ENCODE data around the gene TMEFF2.
"Not testable (repeated sequence)": the region's sequence is repeated elsewhere in the genome, so short reads cannot be mapped to it uniquely, and the experiment has no call there.

TMEFF2 gene

GRCh38 chr2:192127434-192127833 is 67.3 kb downstream of the TMEFF2 start:
- DNase-seq (ENCODE audit: low spot score): no peak

GRCh38 chr2:192126912-192127311 is 67.8 kb downstream of the TMEFF2 start:
- DNase-seq (ENCODE audit: low spot score): no peak

DNA sequence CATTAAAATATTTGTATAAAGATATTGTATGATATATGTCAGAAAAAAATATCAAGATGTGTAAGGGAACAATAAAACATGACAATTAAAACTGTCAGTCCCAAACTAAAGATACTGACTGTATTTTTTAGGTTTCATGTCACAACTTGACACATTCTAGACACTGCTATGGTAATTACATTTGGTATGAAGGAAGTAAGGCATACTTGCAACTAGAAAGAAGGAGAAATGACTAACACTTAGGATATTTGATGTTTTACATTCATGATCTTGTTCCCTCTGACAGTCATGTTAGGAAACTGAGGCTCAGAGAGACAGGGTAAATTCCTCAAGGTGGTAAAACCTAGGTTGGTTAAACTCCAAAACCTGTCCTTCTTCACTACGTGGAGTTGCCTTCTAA is 68.3 kb downstream of the TMEFF2 start:
- no peak for DNase-seq (ENCODE audit: low spot score)

- DNase-seq (ENCODE audit: low spot score): peak; percentile 26
Observed at GRCh38 chr2:192124571-192124970, 70.2 kb downstream of the TMEFF2 start.

DNA sequence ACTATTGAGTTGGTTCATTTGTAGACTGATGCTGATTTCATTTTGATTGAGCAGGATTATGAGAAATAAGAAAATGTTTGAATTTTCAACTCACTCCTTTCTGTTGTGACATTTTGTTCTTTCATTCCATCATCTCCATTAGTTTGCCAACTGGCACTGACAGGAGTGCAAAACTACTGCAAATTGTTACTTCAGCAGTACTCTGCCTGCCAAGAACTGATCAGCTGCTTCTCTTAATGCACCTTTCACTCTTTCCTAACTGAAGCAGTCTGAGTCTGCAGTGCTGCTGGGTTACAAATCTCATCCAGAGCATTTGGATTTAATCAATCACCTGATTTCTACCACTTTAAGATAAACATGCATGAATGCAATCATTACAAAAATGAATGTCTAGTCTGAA is 70.9 kb downstream of the TMEFF2 start:
- DNase-seq (ENCODE audit: low spot score): peak; percentile 23

- no peak for DNase-seq (ENCODE audit: low spot score)
Observed at GRCh38 chr2:192122946-192123345, 71.8 kb downstream of the TMEFF2 start.

DNA sequence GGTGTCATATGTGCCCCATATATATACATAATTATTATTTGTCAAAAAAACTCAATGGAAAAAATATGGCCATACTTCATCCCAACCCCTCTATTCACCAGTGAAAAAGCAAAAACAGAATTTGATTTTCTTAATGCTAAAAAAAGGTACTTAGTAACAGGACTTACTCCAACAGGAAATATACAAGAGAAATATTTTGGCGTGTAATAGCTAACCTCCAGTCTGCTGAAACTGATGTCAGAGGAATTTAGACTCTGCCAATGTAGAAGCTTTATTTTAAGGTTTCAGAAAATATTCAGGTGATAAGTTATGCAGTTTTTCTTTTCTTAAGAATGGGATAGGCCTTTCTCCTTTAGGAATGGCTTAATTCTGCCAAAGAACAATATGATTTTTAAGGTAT is 72.6 kb downstream of the TMEFF2 start:
- DNase-seq (ENCODE audit: low spot score): no peak

- no peak for DNase-seq (ENCODE audit: low spot score)
Observed at GRCh38 chr2:192119536-192119935, 75.2 kb downstream of the TMEFF2 start.

- DNase-seq (ENCODE audit: low spot score): no peak
Observed at GRCh38 chr2:192117705-192118104, 77.0 kb downstream of the TMEFF2 start.

GRCh38 chr2:192111536-192111935 is 83.2 kb downstream of the TMEFF2 start:
- DNase-seq (ENCODE audit: low spot score): not testable (repeated sequence)

- DNase-seq (ENCODE audit: low spot score): no peak
Observed at GRCh38 chr2:192099742-192100141, 95.0 kb downstream of the TMEFF2 start.

GRCh38 chr2:192098814-192099491 is 95.8 kb downstream of the TMEFF2 start:
- DNase-seq (ENCODE audit: low spot score): no peak

DNA sequence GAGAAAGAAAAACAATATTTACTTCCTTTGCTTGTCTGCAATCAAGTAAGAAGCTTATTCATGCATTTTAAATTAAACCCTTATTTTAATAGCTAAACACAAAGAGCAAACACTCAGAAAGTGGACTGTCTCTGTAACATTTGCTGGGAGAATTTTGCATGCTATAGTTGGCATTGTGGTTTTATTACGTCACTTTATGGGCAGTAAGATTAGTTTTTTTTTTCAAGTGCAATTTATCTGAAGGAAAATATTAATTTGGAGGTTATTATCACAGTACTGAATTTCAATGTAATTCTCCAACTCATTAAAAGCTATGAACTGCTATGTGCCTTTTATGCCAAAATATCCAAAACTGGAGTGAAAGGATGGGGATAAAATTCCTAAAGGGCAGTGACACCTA is 103.3 kb downstream of the TMEFF2 start:
- DNase-seq (ENCODE audit: low spot score): no peak

- DNase-seq (ENCODE audit: low spot score): no peak
Observed at GRCh38 chr2:192090911-192091310, 103.8 kb downstream of the TMEFF2 start.

DNA sequence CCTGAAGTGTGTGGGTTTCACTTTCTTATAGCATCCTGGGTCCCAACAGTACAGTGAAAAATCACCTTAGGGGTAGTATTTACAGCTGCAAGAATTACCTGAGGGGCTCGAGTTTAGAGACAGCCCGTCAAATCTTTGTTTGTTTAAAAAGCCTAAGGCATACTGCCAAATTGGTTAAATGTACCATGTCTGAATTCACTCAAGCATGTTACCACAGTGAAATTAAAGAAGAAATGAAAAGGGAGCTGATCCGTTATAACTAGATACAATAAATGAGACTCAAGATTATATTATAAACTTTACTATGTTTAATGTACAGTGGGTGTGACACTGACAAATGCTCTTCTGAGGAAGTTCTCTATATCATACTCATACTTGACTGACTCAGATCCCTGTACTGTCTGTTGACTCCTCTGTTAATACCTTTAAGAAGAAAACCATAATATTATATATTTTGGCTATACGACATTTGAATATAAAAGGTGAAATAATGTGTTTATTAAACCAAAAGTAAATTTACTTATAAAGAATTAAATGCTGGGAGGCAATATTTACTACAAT is 107.3 kb downstream of the TMEFF2 start:
- no peak for DNase-seq (ENCODE audit: low spot score)

DNA sequence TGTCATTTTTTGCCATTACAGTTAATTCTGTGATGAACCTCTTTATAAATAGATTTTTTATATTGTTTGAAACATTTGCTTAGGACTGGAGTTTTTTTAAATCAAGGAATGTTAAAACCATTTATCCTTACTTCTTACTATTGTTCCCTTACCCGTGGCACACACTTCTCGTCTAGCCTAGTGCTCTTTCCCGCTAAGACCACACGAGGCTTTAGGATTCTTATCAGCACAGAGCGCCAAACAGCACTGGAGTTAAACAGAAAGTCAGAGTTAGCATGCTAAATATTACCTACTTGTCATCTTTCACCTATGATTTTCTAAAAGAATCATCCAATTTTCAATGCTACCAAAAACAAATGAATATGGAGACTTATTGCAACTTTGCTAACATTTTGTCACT is 112.6 kb downstream of the TMEFF2 start:
- DNase-seq (ENCODE audit: low spot score): no peak

DNA sequence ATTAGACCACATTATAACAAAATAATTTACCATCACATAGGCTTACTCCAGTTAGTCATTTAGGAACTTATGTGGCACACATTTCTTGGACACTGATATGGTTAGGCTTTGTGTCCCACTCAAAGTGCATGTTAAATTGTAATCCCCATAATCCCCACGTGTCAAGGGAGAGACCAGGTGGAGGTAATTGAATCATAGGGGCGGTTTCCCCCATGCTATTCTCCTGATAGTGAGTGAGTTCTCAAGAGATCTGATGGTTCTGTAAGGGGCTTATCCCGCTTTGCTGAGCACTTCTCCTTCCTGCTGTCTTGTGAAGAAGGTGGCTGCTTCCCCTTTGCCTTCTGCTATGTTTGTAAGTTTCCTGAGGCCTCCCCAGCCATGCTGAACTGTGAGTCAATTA is 114.6 kb downstream of the TMEFF2 start:
- DNase-seq (ENCODE audit: low spot score): not testable (repeated sequence)

DNA sequence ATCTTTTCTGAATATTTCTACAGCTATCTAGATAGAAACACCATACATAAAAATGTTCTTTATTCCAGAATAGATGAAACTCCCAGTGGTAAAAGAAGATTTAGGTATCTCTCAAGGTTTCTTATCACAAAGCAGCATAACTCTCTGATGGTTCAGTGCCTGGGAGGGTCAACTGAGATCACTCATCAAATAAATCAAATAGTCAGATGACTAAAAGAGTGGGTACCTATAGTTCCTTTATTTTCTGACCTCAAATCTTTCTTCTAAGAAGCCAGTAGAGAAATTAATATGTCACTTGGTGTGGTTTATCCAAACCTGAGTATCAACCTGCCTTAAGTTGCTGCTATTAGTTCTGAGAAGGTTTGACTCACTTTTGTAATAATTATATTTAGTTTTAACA is 120.9 kb downstream of the TMEFF2 start:
- no peak for DNase-seq (ENCODE audit: low spot score)

DNA sequence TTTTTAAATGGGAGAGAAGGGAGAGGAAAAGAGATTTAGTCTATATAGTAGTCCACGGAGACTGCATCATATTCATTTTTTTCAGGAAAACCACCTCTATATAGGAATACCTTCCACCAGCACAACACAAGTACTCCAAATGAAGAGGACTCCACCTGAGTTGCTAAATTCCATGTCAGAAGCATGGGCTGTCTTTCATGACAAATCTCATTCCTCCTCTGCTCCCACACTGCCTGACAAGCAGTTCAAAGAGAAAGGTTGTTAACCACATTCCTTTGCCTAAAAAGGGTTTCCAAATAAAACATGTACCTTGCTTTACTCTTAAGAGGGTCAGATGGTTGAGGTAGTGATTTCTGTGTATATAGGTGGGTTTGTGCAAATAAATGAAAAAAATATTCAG is 122.0 kb downstream of the TMEFF2 start:
- DNase-seq (ENCODE audit: low spot score): no peak

- no peak for DNase-seq (ENCODE audit: low spot score)
Observed at GRCh38 chr2:192072261-192072660, 122.5 kb downstream of the TMEFF2 start.

DNA sequence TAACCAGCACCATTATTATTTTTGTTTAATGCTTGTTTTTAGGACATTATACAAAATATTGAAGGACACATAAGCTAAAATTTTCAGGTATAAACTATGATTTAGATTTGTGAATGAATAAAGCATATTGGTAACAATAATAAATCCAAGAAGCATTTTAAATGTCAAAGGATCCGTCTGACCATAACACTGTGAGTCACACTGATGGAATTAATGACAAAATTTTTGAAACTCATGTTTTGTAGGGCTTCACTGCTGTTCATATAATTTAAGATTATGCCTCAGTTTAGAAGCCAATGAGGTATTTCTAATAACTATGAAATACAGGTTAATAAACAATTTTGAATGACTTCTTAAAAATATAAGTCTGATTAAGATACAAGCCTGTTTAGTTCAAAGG is 124.6 kb downstream of the TMEFF2 start:
- DNase-seq (ENCODE audit: low spot score): peak; percentile 16

GRCh38 chr2:192069417-192069816 is 125.3 kb downstream of the TMEFF2 start:
- DNase-seq (ENCODE audit: low spot score): no peak

- DNase-seq (ENCODE audit: low spot score): no peak
Observed at GRCh38 chr2:192068966-192069365, 125.8 kb downstream of the TMEFF2 start.

DNA sequence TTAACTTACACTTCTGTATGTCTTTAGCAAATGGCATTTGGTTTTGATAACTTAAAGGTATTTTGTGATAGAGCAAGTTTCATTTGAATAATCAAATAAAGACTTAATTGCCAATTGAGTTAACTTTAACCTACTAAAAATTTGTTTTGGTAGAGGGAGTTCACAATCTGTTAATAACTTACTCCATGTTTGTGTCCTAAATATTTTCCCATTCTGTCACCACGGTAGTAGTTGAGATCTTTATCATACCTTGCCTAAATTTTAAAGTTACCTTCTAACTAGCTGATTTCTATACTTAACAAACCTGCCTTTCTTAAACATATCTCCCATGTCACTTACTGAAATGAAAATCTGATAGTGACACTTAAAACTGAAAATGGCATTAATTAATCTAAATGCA is 127.1 kb downstream of the TMEFF2 start:
- DNase-seq (ENCODE audit: low spot score): no peak

Measured in GM03348 (cell line).